Calu3 (cell line): ENCODE results near the gene PLD4. TPM values are rescaled to one million over a fixed set of nuclear protein-coding genes. Genes with fewer than 3 reads are reported as not detected.

Experiments
- BruUV-seq: library from RNA; stranded (reverse); fragments of 400-500 nt; replicated peaks from 2 replicates; lab custom pipeline; 2021; lab: Mats Ljungman, UMichigan
- CTCF ChIA-PET: fragments of 300-600 bp; sonication (Branson Sonifier 250); formaldehyde crosslinking; loops from one replicate; lab custom pipeline; 2022; ENCODE audit warnings: antibody characterized with exemption; lab: Charles Lee
- DNase-seq: peaks from one replicate; pipeline ENCODE4 v3.0.0; 2022
- H3K27ac Mint-ChIP-seq: one replicate; pipeline ENCODE4 v1.8.0; 2022; ENCODE audit warnings: mixed read lengths; ENCODE audit not compliant: unreplicated experiment
- H3K27me3 Mint-ChIP-seq: one replicate; pipeline ENCODE4 v1.8.0; 2022; ENCODE audit warnings: mixed read lengths; ENCODE audit not compliant: unreplicated experiment
- H3K36me3 Mint-ChIP-seq: one replicate; pipeline ENCODE4 v1.8.0; 2022; ENCODE audit warnings: mild to moderate bottlenecking, moderate library complexity, mixed read lengths; ENCODE audit not compliant: insufficient read depth, unreplicated experiment
- H3K4me1 Mint-ChIP-seq: one replicate; pipeline ENCODE4 v1.8.0; 2022; ENCODE audit warnings: mild to moderate bottlenecking, low read depth, mixed read lengths; ENCODE audit not compliant: unreplicated experiment
- H3K4me3 Mint-ChIP-seq: one replicate; pipeline ENCODE4 v1.8.0; 2022; ENCODE audit warnings: mild to moderate bottlenecking, low read depth, moderate library complexity, mixed read lengths; ENCODE audit not compliant: unreplicated experiment
- H3K9me3 Mint-ChIP-seq: one replicate; pipeline ENCODE4 v1.8.0; 2022; ENCODE audit warnings: low read depth, mixed read lengths; ENCODE audit not compliant: unreplicated experiment
- intact Hi-C: fragments of 100-400 bp; cut with micrococcal nuclease; formaldehyde crosslinking; loops from one replicate; pipeline ENCODE4 v1.10.0; 2022; ENCODE audit not compliant: unreplicated experiment
- total RNA-seq: library from RNA; stranded (reverse); gene quantifications from 2 replicates; pipeline ENCODE4 v1.2.3, GENCODE V29; 2022
- TF ChIP-seq, protein P1 (sequence below): fragments of 200-600 bp; IDR thresholded peaks from one replicate; pipeline ENCODE4 v1.8.0; 2022; ENCODE audit warnings: antibody characterized with exemption; ENCODE audit not compliant: unreplicated experiment

Gene PLD4
- total RNA-seq, 1 experiment from 2014 or later, result 0.09 TPM

DNA sequence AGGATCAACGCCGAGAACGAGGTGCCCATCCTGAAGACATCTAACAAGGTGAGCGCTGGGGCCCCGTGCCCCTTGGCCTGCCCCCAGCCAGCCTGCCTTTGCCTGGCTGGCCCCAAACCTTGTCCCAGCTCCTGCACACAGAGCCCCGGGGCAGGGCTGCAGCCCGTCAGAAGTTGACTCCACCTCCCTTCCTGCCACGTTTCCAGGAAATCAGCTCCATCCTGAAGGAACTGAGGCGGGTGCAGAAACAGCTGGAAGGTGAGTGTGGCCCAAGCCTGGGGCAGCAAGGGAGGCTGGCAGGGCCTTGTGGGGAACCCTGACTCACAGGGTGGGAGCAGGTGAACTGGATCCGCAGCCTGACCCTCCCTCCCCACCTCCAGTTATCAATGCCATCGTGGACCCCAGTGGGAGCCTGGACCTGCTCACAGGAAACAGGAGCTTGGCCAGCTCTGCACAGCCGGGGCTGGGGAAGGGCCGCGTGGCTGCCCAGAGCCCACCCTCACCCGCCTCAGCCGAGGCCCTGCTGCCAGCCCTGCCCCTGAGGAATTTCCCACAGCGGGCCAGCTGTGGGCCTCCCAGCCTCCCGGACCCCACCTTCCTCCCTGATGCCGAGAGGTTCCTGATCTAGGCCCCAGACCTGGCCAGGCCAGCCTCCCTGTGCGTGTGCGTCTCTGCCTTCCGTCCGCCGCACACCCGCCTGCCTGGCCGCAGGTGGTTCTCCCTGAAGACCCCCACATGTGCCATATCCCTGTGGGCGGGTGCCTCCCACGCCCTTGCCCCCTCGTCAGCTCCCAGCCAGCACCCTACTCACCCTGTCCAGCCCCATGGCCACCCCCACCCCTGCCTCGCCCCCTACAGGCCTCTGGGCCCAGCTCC is 30.1 kb upstream of the PLD4 start:
- no peak overlapping the region for H3K4me3 Mint-ChIP-seq
- no peaks in the 10 kb centered on the region for H3K27me3 Mint-ChIP-seq
- H3K4me1 Mint-ChIP-seq, result peaks cover 10% of the 10 kb centered on the region
- peaks cover 36% of the 10 kb centered on the region for H3K36me3 Mint-ChIP-seq
- CTCF ChIA-PET, result interaction anchor here (0.7 kb wide), 1 partner anchor 402 kb away, joined by 3 read pairs; no protein-coding TSS in a partner anchor
- H3K27ac Mint-ChIP-seq, result no peak overlapping the region
- TF ChIP-seq, protein P1, sequence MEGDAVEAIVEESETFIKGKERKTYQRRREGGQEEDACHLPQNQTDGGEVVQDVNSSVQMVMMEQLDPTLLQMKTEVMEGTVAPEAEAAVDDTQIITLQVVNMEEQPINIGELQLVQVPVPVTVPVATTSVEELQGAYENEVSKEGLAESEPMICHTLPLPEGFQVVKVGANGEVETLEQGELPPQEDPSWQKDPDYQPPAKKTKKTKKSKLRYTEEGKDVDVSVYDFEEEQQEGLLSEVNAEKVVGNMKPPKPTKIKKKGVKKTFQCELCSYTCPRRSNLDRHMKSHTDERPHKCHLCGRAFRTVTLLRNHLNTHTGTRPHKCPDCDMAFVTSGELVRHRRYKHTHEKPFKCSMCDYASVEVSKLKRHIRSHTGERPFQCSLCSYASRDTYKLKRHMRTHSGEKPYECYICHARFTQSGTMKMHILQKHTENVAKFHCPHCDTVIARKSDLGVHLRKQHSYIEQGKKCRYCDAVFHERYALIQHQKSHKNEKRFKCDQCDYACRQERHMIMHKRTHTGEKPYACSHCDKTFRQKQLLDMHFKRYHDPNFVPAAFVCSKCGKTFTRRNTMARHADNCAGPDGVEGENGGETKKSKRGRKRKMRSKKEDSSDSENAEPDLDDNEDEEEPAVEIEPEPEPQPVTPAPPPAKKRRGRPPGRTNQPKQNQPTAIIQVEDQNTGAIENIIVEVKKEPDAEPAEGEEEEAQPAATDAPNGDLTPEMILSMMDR, result no peak
- H3K9me3 Mint-ChIP-seq, result no peaks in the 10 kb centered on the region
- intact Hi-C loops, result loop anchor here (10.0 kb wide), 1 partner anchor 80 kb away; the partner anchor contains the start of gene AHNAK2
- DNase-seq, result no peak
- BruUV-seq, result TSS peak; percentile 52

- no peaks in the 10 kb centered on the region for H3K27me3 Mint-ChIP-seq
- peaks cover 10% of the 10 kb centered on the region for H3K4me1 Mint-ChIP-seq
- H3K4me3 Mint-ChIP-seq, result no peak overlapping the region
Observed at GRCh38 chr14:104895207-104895785, 29.4 kb upstream of the PLD4 start.

DNA sequence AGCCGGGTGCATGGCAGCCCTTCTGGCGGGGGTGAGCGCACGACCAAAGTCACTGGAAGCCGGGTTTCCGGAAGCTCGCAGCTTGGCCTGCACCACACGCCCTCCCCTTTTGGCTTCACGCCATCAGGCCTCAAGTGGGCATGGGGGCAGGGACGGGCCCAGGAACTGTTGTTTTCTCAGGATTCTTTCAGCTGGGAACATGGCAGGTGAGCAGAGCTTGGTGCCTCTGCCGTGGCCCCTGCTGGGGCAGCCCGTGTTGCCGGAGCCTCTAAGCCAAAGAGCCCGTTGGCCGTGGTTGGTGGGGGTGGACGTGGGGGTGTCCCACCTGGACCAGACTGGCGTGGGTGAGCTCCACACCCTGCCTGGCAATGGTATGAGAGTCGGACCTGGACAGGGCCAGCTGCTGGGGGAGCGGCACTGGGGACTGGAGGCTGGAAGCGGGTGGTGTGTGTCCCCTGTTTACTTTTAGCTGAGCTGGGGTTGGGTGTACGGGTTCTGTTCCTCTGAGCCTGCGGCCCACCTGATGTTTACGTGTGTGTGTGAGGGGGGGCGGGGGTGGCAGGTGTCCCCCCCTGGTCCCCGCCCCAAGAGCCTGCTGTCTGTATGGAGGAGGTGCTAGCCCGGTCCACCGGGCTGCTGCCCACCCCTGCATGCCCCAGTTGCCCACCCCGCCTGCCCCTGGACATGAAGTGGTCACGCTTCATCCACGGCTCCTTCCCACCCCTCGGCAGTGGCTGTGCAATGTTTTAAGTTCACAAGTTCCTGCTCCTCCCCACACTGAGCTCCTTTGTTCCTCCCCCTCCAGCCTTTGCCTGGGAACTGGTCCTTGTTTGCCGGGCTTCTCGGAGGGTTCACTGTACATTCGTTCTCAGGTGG is 28.7 kb upstream of the PLD4 start:
- TF ChIP-seq, protein P1, result no peak
- no peak for DNase-seq
- no peaks in the 10 kb centered on the region for H3K9me3 Mint-ChIP-seq
- intact Hi-C loops, result loop anchor here (10.0 kb wide), 1 partner anchor 79 kb away; the partner anchor contains the start of gene AHNAK2
- peaks cover 35% of the 10 kb centered on the region for H3K36me3 Mint-ChIP-seq
- H3K27me3 Mint-ChIP-seq, result no peaks in the 10 kb centered on the region
- CTCF ChIA-PET, result no interaction called here
- no peak overlapping the region for H3K27ac Mint-ChIP-seq
- H3K4me3 Mint-ChIP-seq, result no peak overlapping the region
- H3K4me1 Mint-ChIP-seq, result peaks cover 10% of the 10 kb centered on the region
- no TSS peak for BruUV-seq

More at GRCh38 chr14:104895207-104895785, 29.4 kb upstream of the PLD4 start:
- no peaks in the 10 kb centered on the region for H3K9me3 Mint-ChIP-seq
- no peak overlapping the region for H3K27ac Mint-ChIP-seq
- intact Hi-C loops, result loop anchor here (10.0 kb wide), 1 partner anchor 80 kb away; the partner anchor contains the start of gene AHNAK2
- H3K36me3 Mint-ChIP-seq, result peaks cover 35% of the 10 kb centered on the region
- no TSS peak for BruUV-seq
- CTCF ChIA-PET, result no interaction called here
- no peak for DNase-seq
- TF ChIP-seq, protein P1, result no peak
